ACC112 (cell line): ENCODE measurements around the gene CCDC122.
A peak's percentile ranks its signal among the peaks of the same experiment; 100 is the strongest.

Experiments used
- H2AFZ ChIP-seq: fragments of 200-600 bp; sonication (generic); one replicate; pipeline ENCODE4 v1.6.0; 2017; ENCODE audit warnings: antibody characterized with exemption, low read length; ENCODE audit not compliant: unreplicated experiment
- H3K27ac ChIP-seq: fragments of 200-600 bp; sonication (generic); 2 replicates; pipeline ENCODE4 v1.5.1; 2014; ENCODE audit warnings: low read depth, mild to moderate bottlenecking, antibody characterized with exemption, low read length, moderate library complexity
- H3K27me3 ChIP-seq: fragments of 200-600 bp; sonication (generic); 2 replicates; pipeline ENCODE4 v1.6.1; 2014; ENCODE audit warnings: mild to moderate bottlenecking, antibody characterized with exemption, low read length, moderate library complexity, mixed read lengths; ENCODE audit not compliant: insufficient read depth
- H3K36me3 ChIP-seq: fragments of 200-600 bp; sonication (generic); 2 replicates; pipeline ENCODE4 v1.6.1; 2016; ENCODE audit warnings: mild to moderate bottlenecking, antibody characterized with exemption, low read length, moderate library complexity, mixed read lengths; ENCODE audit not compliant: insufficient read depth
- H3K4me1 ChIP-seq: fragments of 200-600 bp; sonication (generic); one replicate; pipeline ENCODE4 v1.6.1; 2016; ENCODE audit warnings: low read length, mixed read lengths; ENCODE audit not compliant: insufficient read depth, unreplicated experiment, control insufficient read depth
- H3K4me3 ChIP-seq: fragments of 200-600 bp; sonication (generic); 2 replicates; pipeline ENCODE4 v1.5.1; 2014; ENCODE audit warnings: mild to moderate bottlenecking, low read depth, low read length
- H3K79me2 ChIP-seq: fragments of 200-600 bp; sonication (generic); one replicate; pipeline ENCODE4 v1.6.0; 2016; ENCODE audit warnings: low read length; ENCODE audit not compliant: control insufficient read depth, unreplicated experiment, insufficient read depth

The CCDC122 gene

DNA sequence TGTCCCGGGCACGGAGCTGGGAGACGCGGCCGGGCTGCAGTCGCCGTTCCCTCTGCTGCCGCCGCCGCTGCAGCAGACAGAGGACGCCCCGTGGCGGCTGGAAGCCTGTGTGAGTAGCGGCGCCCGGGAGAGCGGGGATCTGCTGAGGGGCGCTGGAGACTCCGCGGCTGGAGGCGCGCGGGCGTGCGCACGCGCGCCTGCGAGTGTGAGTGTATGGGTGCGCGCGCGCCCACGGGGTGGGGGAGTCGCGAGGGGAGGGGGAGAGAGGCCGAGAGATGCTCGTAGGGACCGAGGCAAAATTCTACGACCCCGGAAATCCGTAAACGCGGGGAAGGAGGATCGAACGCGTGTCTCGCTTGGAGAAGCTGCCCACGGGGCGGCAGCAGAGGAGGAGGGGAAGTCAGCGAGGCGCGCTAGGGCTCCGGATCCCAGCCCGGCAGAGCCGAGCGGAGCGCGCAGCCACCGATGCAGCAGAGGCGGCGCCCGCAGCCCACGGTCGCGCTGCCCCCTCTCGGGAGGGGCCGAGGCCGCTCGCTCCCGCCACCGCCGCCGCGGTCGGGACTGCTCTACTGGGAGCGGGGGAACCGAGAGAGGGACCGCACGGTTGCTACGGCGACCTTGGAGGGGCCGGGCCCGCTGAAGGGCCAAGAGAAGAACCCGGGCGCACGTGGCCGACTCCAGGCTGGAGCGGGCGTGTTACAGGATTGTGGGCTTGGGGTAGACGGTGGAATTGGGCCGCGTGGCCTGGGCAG lies 92.6 kb downstream of the CCDC122 start, which contains the start of gene ENOX1:
ENOX1 (minus strand) TSS at position 207 of the 752 bp plus-strand sequence.
- Histone ChIP-seq H3K36me3 (no peaks in the 10 kb centered on the region), H2AFZ (peak within 1 kb of the TSS; percentile 91), H3K27ac (no peak within 1 kb of the TSS), H3K79me2 (no peaks in the 10 kb centered on the region), H3K27me3 (no peaks in the 10 kb centered on the region), H3K4me3 (peak within 1 kb of the TSS; percentile 80), H3K4me1 (peaks cover 20% of the 10 kb centered on the region)

DNA sequence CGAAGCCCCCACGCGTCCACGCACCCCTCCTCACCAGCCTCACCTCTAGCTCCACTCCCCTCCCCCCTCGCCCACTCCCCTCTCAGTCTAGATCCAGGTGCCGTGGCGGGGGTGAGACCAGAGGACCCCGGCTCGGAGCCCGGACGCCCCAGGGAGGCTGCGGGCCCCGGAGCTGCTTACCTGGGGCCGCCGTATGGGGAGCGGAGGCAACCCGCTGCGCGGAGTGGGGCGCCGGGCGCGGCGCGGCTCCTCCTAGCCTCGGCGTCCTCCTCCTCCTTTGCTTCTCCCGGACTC lies 93.1 kb downstream of the CCDC122 start:
- Histone ChIP-seq H2AFZ (peak overlapping the region; percentile 46), H3K27me3 (no peaks in the 10 kb centered on the region), H3K27ac (no peak overlapping the region), H3K36me3 (no peaks in the 10 kb centered on the region), H3K79me2 (no peaks in the 10 kb centered on the region), H3K4me1 (peaks cover 20% of the 10 kb centered on the region), H3K4me3 (peak overlapping the region; percentile 80)
